GM21619 (cell line): ENCODE data around the gene ANXA6.

Source experiments
- ATAC-seq: cut with Tn5 transposase; IDR thresholded peaks from one replicate; pipeline ENCODE4 v1.9.1; 2021; ENCODE audit not compliant: unreplicated experiment

The ANXA6 gene

DNA sequence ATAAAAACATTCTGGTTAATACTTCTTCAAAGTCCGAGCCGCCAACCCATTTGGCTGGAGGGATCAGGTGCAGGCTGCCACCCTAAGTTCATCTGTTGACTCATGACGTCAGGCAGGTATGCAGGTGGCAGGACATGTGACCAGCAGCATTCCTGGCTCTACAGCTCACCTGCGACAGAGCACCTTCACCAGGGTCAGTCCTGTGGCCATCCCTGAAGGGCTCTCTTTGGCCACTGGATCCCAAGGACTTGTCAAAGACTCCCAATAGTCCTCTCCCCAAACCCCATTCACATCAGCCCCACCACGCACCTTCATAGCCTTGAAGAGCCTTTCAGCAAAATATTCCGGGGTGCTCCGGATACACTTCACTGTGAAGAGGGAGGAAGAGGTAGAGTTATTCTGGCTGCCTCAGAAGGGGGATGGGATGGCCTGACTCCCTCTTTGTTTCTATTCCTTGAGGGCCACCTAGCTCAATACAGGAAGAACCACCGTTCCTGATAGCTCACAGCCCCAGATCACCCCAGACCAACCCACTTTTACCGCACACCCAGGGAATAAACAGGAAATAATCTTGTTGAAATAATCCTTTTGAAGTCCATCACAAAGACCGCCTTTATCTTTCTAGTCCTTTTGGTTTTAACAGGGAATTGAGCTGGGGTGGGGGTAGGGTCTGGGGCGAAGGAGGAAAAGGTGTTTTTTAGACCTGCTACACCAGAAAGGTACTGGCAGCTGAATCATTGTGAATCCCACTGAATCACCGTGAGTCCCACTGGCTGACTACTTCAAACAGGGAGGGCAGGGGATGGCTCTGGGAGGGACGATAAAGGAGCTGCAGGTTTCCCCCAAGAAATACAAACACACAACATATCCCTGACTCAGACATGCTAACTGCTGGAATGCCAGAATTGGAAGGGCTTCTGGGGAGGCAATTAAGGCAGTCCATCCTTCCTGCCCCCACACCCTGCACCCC is 26.4 kb downstream of the ANXA6 start:
- ATAC-seq = no peak

DNA sequence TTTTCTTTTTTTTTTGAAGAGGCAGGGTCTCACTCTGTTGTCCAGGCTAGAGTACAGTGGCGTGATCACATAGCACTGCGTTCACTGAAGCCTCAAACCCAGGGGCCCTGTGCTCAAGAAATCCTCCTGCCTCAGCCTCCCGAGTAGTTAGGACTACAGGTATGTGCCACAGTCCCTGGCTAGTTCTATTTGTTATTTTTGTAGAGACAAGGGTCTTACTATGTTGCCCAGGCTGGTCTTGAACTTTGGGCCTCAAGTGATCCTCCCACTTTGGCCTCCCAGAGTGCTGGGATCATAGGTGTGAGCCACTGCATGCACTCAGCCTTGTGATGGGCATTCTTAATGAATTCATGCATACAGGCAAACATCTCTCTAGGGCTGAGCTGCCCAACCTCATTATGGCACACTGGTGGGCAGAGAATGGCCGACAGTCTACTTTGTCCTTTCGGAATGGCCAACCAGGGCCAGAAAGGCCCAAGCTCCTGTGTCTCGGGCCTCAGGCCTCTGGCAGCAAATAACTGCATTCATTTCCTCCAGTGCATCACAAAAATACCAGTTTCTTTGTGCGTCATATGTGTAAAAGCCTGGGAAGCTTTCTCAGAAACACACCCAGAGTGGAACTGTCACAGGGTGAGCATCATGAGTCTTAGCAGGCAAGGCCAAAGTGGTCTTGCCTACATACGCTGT is 27.2 kb downstream of the ANXA6 start:
- ATAC-seq = no peak

GRCh38 chr5:151128817-151129216 is 28.8 kb downstream of the ANXA6 start:
- ATAC-seq = no peak

- ATAC-seq = no peak
Observed at GRCh38 chr5:151127926-151128325, 29.7 kb downstream of the ANXA6 start.

DNA sequence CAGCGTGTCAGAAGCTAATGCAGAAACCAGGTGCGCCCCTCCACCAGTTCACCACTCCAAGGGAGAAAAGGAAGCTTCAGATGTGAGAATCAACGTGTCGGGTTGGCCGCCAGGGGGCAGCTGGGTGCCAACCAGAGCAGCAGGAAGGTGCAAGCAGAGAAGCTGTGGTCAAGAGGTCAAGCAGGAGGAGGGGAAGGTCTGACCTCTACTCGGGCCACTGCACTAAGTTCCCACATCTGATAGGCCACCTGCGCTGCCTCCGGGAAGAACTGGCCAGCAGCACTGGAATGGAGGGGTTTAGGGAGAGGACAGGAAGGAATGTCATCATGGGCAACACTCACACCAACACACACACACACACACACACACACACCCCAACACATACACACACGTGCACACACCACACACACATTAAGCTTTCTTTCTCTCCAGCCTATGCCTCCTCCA is 31.4 kb downstream of the ANXA6 start:
- ATAC-seq = peak; percentile 25

GRCh38 chr5:151125421-151125820 is 32.2 kb downstream of the ANXA6 start:
- peak; percentile 22 for ATAC-seq

DNA sequence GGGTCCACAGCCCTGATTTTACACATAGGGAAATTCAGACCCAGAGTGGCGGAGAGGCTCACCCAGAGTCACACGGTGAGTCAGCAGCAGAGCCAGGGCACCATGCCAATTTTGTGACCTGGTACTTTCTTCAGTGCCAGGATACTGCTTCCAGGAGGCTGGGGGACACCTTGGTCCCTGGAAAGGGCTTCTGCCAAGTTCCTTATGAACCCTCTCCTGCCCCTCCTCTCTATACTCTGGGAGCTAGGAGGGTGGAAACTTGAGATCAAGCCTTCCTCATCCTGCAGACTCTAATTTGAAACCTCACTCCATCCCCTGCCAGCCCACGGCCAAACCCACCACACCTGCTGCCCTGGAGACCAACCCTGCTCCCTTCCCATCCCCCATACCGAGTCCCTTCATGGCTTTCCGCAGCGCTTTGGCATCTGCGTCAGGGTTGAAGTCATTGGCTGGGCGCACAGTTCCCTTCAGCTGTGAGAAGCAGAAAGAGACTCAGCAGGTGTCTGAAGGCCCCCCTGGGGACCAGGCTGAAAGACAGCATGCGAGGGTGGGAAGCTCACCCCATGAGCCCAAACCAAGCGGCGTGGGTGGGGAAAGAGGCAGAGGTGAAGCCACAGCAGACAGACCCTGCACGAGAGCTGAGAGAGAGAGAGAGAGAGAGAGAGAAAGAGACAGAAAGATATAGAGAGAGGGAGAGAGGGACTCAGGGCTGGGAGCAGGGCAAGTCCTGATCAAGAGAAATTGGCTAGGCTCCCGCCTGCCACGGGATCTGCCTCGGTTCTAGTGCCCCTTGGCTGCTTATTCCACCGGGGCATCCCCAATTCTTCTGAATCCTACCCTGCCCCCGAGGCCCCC is 33.5 kb downstream of the ANXA6 start:
- ATAC-seq = peak; percentile 85

- ATAC-seq = no peak
Observed at GRCh38 chr5:151122828-151123227, 34.8 kb downstream of the ANXA6 start.

GRCh38 chr5:151121665-151122064 is 35.9 kb downstream of the ANXA6 start:
- no peak for ATAC-seq

GRCh38 chr5:151121095-151121494 is 36.5 kb downstream of the ANXA6 start:
- ATAC-seq = no peak

GRCh38 chr5:151118913-151119575 is 38.5 kb downstream of the ANXA6 start:
- ATAC-seq = no peak

DNA sequence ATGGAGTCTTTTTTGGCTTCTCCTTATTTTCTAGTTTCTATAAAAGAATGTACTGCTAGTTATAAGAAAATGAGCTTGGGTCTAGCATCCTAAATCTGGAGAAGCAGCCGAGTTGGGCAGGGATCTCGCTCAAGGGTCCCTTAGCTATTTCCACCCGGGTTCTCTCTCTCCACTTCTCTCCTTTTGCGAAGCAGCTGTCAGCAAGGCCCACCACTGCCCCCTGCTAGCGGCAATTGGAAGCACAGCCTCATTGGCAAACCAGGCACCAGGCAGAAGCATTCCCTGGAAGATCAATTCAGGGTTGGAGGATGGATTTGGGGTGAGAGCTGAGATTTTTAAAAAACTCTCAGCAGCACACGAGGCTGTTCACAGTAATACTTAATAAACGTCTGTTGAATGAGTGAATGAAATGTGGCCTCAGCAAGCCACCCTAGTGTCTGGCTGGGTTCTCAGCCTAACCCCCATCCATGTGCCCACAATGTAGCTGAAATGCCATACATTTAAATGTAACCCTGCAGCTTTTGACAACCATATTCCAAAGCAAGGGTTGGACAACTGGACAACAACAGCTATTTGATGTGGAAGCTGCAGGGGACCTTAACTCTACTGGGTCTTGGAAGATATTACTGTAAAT is 42.2 kb downstream of the ANXA6 start:
- ATAC-seq = no peak

DNA sequence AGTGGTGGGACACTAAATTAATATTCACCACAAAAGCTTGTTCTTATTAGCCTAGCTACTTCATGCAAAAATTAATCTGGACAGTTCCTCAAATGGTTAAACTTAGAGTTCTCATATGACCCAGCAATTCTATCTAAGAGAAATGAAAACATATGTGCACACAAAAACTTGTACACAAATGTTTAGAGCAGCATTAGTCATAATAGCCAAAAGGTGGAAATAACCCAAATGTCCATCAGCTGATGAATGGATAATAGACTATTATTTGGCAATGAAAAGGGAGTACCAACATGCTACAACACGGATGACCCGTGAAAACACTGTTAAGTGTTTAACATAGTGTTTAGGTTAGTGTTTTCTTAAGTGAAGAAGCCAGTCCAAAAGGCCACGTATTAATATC is 43.9 kb downstream of the ANXA6 start:
- ATAC-seq = no peak

GRCh38 chr5:151110992-151111391 is 46.6 kb downstream of the ANXA6 start:
- ATAC-seq = no peak

- peak; percentile 45 for ATAC-seq
Observed at GRCh38 chr5:151110122-151110681, 47.4 kb downstream of the ANXA6 start.

GRCh38 chr5:151108566-151108965 is 49.0 kb downstream of the ANXA6 start:
- no peak for ATAC-seq

DNA sequence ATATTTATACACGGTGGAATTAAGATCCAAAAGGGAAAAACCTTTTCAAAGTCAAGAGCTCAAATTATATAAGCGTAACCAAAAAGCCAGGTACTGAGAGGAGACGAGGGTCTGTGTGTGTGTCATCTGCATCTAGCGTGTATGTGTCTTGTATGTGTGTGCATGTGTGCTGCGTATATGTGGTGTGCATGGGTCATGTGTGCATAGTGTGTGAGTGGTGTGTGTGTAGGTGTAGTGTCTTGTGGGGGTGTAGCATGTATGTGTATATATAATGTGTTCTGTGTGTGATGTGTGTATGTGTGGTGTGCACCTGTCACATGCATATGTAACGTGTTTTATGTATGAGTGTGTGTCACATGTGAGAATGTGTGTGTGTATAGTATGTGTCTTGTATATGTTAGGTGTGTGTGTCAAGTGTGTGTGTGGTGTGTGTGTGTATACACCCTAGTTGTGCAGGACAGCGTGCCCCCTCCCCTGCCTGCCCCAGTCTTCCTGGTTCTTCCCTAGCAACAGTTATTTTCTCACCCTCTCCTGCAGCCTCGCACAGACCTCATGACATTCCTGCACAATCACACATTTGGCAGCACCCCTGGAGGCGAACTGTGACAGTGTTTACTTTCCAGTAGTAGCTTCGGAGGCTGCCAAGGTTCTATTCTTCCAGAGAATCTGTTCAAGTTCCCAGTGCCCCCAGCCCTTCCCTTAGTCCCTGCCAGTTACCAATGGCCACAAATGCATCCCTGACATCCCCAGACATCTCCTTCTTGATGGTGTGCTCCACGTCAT is 49.6 kb downstream of the ANXA6 start:
- no peak for ATAC-seq

DNA sequence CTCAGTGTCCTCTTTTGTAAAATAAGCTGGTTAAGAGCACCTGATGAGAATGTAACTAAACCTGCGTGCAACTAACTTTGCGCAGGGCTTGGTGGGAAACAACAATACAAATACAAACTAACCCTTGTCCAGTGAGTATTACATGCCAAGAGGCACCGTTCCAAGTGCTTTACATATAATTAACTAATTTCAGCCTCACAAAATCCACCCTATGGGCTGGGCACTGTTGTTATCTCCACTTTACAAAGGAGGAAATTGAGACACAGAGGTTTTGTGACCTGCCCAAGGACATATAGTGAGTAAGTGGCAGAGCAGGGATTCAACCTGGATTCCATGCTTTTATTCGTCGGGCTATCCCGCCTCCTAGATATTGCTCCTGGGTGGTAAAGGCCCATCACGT is 50.5 kb downstream of the ANXA6 start:
- ATAC-seq = no peak

- ATAC-seq = no peak
Observed at GRCh38 chr5:151106509-151106908, 51.1 kb downstream of the ANXA6 start.
